ENCODE data around the gene PHEX.

The PHEX gene

GRCh38 chrX:22164770-22165388 lies 132.8 kb downstream of the PHEX start:
- Histone ChIP-seq H3K27me3 (no peaks in the 10 kb centered on the region), H3K27ac (no peak overlapping the region), H3K4me3 (no peak overlapping the region), H3K9me3 (no peaks in the 10 kb centered on the region), H3K36me3 (no peaks in the 10 kb centered on the region), H3K4me1 (no peaks in the 10 kb centered on the region)
- no peak for DNase-seq
- TF ChIP-seq CTCF (IDR thresholded peaks at IDR 0.05) = no peak
- intact Hi-C loops (cut with DNase I; ENCODE audit: low total_unique reads) = no loop called here

- Histone ChIP-seq H3K36me3 (no peaks in the 10 kb centered on the region), H3K4me1 (no peaks in the 10 kb centered on the region), H3K27me3 (no peaks in the 10 kb centered on the region), H3K4me3 (no peak overlapping the region), H3K9me3 (no peaks in the 10 kb centered on the region), H3K27ac (no peak overlapping the region)
- intact Hi-C loops (cut with DNase I; ENCODE audit: low total_unique reads) = no loop called here
- DNase-seq = no peak
- no peak for TF ChIP-seq CTCF (IDR thresholded peaks at IDR 0.05)
These were observed 133.8 kb downstream of the PHEX start for GRCh38 chrX:22165732-22166457.

GRCh38 chrX:22171287-22172060 lies 139.3 kb downstream of the PHEX start:
- DNase-seq = no peak
- intact Hi-C loops (cut with DNase I; ENCODE audit: low total_unique reads) = no loop called here
- TF ChIP-seq CTCF (IDR thresholded peaks at IDR 0.05) = no peak
- Histone ChIP-seq H3K27ac (no peak overlapping the region), H3K4me3 (no peak overlapping the region), H3K27me3 (no peaks in the 10 kb centered on the region), H3K4me1 (no peaks in the 10 kb centered on the region), H3K9me3 (no peaks in the 10 kb centered on the region), H3K36me3 (no peaks in the 10 kb centered on the region)

GRCh38 chrX:22173966-22174365 lies 141.8 kb downstream of the PHEX start:
- Histone ChIP-seq H3K4me1 (no peaks in the 10 kb centered on the region), H3K27ac (no peak overlapping the region), H3K9me3 (no peaks in the 10 kb centered on the region), H3K4me3 (no peak overlapping the region), H3K36me3 (no peaks in the 10 kb centered on the region), H3K27me3 (no peaks in the 10 kb centered on the region)
- intact Hi-C loops (cut with DNase I; ENCODE audit: low total_unique reads) = no loop called here
- no peak for TF ChIP-seq CTCF (IDR thresholded peaks at IDR 0.05)
- DNase-seq = no peak

GRCh38 chrX:22177950-22178515 lies 145.9 kb downstream of the PHEX start:
- H3K27ac ChIP-seq = no peak overlapping the region
- no peaks in the 10 kb centered on the region for H3K36me3 ChIP-seq
- no peak for DNase-seq
- TF ChIP-seq CTCF (IDR thresholded peaks at IDR 0.05) = no peak
- no peaks in the 10 kb centered on the region for H3K27me3 ChIP-seq
- H3K4me3 ChIP-seq = no peak overlapping the region
- peaks cover 0 to 11% (median 3%) of the 10 kb centered on the region in 3 donors for H3K9me3 ChIP-seq
- intact Hi-C loops (cut with DNase I; ENCODE audit: low total_unique reads) = no loop called here
- H3K4me1 ChIP-seq = no peaks in the 10 kb centered on the region
